NCI-H2029 treated with DMSO at 0.1 percent for 48 hours (cell line): ENCODE results near the gene GRIN2C.

Source experiments
- DNase-seq: peaks from one replicate; lab custom pipeline; 2025; lab: John Stamatoyannopoulos, UW

GRIN2C gene

DNA sequence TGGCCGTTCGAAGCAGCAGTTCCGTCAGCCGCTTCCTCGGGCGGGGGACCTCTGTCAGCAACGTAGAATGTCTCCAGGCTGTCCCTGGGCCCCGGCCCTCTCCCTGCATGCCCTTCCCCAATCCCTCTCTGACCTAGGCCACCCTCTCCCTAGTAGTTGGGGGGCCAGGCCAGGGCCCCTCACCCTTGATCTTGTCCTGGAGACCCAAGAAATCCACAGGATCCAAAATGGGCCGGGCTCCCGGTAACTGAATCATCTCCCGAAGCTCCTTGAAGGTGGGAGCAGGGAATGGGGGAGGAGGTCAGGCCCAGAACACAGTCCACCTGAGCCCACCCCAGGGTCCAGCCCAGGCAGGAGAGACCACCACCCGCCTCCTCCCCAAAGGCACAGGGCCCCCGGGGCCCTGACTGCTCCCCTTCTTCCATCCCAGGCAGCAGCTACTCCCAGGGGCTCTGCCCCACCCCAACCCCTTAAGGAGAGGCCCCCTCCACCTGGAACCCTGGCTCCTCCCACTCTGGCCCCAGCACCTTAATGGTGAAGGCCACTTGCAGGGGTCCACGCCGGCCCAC lies 4.7 kb upstream of the GRIN2C start:
- no peak for DNase-seq

DNA sequence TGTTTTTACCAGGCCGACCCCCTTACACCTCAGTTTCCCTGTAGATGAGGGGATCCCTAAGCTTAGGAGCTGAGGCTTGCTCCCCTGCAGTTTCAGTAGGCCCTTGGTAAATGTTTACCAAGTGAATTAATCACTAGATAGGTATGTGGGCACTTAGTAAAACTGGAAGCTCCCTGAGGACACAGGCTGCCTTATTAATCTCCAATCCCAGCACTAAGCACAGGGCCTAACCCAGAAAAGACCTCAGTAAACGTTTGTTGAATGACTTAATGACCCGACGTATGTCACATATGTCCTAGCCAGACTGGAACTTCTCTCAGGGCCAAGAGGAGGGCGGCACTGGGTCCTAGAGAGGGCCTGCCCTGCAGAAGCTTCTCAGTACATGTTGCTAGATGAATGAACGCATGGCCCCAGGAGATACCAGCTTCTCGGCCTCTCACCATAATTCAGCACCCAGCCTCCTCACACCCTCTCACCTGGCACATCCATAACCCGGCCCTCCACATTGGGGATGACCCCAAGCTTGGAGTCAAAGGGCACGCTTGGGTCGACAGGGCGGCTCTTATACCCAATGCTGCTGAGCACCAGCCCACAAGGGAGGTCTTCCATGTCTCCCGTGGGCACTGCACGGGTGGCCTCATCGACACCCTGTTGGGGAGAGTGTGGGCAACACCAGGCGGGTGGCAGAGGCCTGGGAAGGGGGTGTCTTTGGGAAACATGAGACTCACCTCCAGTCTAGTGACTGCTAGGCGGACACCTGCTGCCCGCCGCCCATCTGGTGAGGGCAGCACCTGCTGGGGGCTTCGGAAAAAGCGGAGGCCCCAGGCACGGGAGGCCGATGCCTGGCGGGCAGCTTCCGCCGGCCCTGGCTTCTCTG lies 4.0 kb upstream of the GRIN2C start:
- DNase-seq: no peak

DNA sequence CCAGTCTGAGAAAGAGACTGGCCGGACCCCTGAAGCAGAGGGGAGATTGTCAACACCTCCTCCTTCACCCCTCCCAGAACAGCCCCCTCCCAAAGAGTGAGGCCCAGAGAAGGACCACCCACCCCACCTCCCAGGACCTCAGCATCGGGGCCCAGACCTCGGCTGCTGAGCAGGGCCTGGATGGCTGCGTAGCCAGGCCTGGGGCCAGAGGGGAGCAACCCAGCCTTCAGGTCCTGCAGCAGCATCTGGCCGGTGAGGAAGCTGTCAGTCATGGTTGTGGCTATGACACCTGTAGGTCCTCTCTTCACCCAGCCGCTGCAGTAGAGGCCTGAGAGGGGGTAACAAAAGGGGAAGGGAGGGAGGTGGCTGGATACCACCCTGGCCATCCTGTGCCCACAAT lies 3.2 kb upstream of the GRIN2C start:
- DNase-seq: no peak

DNA sequence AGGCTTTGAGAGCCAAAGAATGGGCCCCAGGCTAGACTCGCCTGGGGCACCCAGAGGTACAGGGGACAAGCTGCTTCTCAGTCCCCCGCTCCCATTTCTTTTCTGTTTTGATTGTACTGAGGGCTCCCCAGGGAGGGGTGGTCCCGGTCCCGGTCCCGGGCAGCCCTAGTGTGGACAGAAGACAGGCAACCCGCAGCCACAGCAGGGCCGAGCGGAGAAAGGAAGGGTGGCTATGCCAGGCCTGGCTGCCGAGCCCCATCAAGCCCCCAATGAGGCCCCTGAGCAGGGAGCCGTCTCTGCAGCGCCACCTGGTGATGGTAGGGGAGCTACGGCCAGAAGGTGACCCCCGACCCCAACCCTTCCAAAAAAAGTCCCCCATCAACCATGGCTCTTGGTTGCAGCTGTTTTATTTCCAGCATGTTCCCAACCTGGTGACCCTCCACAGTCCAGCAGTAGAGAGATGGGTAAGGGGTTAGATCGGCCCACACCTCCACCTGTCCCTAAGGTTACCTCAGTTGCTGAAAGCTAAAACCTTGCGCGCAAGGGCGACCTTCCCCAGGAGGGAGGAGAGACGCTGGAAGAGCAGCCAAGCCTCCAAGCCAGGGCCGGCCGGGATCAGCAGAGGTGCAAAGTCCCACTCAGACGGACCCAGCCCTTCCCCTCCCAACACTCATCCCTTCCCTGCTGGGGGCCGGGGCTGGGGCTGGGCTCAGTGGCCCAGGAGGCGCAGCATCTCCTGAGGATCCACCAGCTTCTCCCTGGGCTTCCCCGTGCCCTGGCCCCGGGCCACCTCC lies 2.6 kb upstream of the GRIN2C start:
- DNase-seq: no peak

DNA sequence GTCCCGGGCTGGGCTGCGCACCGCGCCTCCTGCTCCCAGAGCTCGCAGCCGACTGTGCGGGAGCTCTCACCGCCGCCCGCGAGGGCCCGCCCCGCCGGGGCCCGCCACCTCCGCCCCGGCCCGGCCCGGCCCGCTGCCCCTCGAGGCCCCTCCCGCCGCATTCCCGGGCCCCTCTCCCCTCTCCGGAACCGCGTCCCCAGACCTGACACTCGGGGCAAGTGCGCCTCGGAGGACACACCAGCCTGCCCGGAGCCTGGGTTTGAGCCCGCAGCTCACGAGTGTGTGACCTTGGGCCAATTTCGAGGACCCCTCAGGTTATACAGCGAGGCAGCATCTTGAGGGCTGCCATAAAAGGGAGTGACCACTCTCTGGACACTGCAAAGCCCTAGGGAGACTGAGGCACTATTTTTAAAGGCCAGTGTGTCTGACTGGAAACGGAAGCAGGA lies 2.0 kb upstream of the GRIN2C start:
- DNase-seq: no peak

DNA sequence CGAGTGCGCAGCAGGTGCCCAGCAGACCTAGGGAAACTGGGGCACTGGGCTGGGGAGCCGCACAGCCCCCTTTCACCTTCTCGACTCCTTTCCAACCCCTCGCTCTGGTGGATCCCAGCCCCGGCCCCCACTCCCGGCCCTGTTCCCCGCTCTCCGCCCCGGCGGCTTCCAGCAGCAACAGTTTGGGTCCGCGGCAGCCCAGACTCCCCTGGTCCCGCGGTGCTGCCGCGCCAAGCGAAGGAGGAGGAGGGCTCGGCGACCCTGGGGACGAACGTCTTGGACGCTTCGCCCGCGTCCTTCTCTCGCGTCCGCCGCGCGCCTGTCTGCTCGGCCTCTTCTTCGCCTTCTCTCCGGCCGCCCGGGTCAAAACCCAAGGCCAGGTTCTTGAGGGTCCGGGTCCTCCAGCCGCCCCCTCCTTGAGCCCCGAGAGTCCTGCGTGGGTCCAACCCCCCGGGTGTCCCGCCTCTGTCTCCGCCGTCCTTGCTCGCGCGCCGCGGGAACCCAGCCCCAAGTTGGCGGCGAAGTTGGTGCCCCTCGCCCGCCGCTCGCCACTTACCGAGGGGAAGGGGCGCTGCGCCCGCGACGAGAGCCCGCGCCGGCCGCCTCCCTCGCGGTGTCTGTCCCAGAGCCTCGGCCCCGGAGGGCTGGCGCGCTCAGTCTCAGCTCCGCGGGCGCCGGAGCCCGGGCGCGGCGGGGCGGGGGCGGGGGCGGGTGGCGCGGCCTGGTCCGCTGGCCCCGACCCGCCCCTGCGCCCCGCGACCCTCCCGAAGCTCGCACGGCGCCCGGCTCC lies 1.4 kb upstream of the GRIN2C start:
- DNase-seq: no peak

DNA sequence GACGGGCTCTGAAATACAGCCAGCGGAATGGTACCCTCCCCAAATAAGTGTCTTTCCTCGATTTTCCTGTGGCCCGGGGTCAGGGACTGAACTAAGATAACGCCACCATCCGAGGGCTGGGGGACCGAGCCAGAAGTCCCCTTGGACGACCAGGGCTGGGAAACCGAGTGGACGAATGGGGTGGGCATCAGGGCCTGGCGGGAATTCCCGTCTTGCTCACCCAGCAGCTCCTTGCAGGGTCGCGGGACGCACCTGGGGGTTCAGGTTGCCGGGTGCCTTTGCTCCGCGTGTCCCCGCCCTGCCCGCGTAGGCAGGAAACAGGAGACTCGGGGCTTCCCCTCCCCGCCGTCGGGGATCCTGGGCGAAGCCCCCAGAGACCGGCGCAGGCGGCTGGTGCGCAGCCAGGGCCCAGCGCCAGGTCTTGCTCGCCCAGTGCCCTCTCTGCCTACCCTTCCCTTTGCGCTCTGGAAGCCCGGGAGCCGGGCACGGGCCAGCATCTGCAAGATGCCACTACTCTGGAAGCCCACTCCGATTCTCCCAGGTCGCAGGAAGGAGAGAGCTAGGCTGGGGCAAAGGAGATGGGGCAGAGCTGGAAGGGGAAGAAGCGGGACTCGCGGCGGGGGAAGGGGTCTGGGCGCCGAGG lies 665 bp upstream of the GRIN2C start:
- no peak for DNase-seq

DNA sequence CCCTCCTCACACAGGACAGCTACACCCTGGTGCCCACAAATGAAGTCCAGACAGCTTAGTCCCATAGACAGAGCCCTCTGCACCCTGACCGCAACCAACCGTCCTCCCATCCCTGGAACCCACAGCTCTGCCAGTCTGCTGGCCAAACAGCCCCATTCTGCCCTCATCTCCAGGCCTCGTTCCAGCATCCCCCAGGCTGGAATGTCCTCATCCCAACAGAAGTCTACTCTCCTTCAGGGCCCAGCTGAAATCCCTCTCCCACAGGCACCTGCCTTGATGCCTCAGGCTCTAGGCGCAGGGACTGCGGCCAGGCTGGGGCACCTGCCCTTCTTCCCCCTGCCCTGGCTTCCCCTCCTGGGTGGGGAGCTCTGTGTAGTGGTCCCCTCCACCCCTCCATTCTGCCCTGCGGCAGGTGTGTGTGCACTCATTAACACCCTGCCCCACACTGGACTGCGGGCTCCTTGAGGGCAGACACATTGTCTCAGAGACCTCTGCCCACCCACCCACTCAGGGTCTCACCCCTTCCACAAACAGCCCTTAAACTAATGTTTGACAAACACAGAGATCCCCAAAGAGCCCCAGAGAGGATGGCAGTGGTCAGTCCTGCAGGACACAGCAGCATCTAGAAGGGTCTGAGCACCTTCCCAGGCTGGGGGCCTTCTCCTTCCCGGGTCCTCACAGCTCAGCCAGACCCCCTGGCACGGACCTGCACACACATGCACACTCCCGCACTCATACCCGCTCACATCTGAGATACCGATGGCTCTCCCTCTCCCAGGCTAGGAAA lies 820 bp downstream of the GRIN2C start:
- no peak for DNase-seq

DNA sequence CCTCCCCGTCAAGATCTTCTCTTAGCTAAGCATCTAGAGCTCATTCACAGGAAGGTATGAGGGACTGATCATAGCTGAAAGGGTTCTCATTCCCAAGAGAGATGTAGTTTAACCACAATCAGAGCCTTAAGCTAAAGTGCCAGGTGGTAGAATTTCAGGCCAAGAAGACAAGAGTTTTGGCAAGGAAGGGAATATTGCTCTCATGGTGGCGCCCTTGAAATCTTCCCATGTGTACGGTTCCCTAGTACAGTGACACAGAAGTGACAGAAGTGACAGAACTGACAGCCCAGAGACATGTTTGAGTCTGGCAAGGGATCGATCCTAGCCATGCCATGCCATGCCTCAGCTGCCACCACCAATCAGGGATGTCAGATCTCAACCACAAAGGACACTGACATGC lies 2.5 kb downstream of the GRIN2C start:
- DNase-seq: no peak

DNA sequence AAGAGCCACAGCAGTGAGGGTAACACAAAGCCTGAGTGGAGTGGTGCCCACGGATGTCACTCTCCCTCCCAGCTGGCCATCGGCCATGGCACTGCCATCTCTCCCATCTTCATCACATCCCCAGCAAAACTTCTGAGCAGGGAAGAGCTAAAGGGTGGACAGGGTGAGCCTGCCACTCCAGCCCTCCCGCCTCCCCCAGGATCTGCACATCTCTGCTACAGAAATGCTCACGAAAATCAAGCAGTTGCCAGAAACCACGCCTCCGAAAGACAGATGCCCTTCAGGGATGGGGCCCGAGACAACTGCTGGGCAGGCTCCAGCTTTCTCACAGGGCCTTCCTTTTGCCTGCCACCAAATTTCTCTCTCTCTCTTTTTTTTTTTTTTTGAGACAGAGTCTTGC lies 3.6 kb downstream of the GRIN2C start:
- no peak for DNase-seq

DNA sequence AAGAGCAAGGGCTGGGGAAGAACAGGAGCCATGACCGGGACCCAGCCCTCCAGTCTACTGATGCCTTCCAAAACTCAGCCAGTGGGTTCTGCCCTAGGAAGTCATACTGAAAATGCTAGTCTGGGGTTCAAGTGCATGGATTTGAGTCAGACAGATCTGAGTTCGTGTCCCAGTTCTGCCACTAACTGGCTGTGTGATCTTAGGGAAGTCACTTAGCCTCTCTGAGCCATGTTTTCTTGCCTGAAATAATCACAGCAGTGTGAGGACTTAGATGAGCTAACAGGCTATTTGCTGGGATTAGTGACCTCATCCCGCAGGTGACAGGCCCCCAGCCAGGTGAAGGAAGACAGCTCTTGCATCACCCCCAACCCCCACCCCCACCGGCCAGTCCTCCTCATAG lies 4.4 kb downstream of the GRIN2C start:
- DNase-seq: no peak

DNA sequence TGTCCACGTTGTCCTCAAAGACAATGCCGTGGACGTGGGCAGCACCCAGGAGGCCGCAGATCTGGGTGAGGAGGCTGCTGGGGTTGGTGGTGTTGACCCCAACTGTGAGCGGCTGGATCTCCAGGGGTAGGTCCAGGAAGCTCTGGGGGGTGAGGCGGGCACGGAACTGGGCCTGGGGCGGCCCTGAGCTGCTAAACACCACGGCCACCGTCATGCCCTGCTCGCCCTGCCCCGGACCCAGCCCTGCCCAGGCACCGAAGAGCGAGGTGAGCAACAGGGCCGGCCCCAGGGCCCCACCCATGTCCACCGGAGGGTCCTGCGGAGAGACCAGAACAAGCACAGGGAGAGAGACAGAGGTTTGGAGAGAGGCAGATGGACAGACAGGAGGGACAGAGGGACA lies 4.9 kb downstream of the GRIN2C start:
- DNase-seq: no peak

DNA sequence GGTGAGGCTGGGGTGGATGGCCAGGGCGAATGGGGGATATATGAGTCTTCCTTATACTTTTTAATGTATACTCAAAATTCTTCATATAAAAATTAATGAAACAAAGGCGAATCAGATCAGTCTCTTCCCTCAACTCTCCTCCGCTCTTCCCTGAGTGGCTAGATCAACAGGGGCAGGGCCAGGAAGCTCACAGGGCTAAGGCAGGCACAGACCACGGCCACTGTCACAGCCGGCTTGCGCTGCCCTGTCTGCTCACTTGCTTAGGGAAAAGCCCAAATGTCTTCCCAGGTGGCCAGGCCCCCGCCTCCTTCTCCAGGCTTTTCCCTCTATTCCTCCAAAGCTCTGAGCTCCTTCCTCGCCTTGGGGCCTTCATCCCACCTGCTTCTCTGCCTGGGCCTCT lies 6.0 kb downstream of the GRIN2C start:
- no peak for DNase-seq

DNA sequence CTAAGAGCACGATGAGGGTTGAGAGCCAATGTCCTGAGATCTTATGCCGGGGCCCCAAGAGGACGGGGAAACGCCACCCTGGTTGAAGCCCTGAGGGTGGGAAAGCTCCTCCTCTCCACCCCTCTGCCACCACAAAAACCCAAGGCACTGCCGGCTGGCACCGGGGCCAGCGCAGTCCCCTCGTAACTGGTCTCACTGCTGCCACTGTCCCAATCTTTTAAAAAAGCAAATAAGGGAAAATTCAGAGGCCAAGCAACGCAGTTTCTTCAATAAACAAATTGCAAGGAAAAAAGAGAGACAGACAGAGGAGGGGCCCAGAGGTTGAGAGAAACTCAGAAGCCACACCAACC lies 6.7 kb downstream of the GRIN2C start:
- no peak for DNase-seq

DNA sequence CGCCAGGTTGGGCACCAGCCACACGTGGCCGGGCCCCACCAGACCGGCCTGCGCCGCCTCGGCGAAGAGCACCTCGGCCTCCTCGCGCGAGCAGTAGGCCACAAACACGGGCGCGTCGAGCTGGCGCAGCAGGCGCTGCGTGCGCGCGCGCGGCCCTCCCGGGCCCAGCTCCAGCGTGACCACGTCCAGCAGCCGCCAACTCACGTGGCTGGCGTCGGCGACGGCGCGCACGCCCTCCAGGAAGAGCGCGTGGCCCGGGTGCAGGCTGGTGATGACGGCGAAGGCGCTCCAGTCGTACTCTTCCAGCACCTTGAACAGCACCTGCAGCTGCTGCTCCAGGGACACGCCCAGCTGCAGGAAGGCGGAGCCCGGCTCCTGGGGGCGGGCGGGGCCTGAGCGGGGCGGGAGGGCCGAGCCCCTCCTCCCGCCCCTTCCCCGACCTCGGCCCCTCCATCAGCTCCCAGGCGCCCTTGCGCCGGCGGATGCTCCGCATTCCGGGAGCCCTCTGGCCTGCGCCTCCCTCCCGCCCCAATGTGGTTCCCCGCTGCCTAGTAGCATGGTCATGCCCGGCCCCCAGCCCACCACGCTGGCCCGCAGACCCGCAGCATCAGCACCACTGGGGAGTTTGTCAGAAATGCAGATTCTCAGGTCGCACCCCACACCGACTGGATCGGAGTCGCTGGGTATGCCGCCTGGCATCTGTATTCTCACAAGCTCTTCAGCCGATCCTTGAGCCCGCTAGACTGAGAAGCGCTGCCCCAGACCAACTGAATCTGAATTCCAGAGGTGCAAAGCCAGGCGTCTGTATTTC lies 7.2 kb downstream of the GRIN2C start:
- no peak for DNase-seq

DNA sequence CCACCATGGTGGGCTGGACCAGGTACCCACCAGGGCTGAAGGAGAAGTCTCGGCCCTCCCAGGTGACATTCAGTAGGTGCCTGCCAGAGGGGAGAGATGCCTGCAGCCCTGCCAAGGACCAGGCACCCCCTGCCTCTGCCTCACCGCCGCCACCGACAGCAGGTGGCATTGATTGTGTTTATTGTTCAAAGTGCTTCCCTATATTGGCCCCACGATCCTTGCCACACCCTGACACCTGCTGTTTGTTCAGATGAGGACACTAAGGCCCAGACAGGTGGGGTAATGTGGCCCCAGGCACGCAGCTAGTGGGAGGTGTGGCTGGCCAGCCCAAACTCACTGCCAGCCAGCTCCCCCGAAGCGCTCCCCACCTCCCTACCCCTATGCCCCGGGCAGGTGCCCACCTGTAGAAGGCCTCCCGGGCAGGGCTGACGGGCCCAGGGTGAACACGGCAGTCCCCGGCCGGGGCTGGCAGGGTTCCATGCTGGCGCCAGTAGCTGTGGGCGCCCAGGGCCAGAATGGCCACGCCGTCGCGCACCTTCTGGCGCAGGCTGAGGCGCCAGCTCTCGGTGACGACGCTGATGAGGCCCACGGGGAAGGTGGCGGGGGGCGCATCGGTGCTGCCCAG lies 8.0 kb downstream of the GRIN2C start:
- DNase-seq: peak; percentile 23

DNA sequence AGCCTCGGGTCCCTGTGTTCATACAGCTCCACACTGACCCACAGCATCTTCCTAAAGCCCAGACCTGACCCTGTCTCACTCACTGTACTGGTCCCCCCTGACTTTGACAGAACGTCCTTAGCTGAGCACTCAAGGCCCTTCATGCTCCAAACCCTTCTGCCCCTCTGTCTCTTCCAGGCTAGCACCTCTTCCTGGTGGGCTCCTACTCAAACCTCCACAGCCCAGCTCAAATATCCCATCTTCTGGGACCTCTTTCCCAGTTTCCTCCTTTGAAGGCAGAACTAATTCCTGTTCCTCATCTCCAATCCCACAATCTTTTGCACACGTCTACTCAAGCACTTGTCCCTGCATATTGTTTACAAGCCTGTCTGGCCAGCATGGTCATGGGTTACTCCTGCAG lies 8.8 kb downstream of the GRIN2C start:
- peak; percentile 19 for DNase-seq

DNA sequence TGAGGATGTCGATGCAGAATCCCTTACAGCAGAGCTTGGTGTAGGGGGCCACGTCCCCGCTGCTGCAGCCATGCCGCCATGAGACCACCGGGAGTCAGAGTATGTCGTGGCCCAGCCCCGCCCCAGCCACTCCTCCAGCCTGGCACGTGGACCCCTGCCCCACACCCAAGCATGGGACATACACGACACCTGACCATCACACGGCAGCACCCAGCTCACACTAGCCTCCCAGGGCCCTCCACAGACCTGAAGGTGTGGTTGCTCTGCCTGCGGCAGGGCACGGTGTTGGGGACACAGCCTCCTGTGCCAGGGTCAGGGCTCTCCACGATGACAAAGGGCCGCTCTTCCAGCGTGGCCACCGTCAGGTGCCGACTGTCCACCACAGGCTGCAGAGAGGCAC lies 9.4 kb downstream of the GRIN2C start:
- no peak for DNase-seq

DNA sequence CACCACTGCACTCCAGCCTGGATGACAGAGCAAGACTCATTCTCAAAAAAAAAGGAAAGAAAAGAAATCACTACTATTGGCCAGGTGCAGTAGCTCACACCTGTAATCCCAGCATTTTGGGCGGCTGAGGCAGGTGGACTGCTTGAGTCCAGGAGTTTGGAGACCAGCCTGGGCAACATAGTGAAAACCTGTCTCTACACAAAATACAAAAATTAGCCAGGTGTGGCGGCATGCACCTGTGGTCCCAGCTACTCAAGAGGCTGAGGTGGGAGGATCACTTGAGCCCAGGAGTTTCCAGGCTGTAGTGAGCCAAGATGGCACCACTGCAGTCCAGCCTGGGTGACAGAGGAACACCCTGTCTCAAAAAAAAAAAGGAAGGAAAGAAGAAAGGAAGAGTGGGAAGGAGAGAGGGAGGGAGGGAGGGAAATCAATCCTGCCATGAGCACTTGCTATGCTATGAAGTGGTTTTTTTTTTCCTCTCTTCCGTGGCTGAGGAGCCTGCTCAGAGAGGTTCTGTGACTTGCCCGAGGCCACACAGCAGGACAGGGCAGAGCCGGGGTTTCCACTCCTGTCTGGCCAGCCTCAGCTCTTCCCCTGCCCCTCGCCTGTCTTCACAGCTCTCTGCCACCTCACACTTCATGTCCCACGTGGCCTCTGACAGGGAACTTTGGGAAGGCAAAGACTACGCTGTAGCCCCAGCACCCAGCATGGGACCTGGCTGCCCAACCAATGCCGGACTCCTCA lies 10.9 kb downstream of the GRIN2C start:
- no peak for DNase-seq
